ENCODE results near the gene LRP1B. TPM values are rescaled to one million over a fixed set of nuclear protein-coding genes. Genes with fewer than 3 reads are reported as not detected.

Gene LRP1B
- total and polyA plus RNA-seq, 2 donors (not counting 1 experiment from before 2014, with no cell fraction given), result under 0.01 to 0.01 TPM

DNA sequence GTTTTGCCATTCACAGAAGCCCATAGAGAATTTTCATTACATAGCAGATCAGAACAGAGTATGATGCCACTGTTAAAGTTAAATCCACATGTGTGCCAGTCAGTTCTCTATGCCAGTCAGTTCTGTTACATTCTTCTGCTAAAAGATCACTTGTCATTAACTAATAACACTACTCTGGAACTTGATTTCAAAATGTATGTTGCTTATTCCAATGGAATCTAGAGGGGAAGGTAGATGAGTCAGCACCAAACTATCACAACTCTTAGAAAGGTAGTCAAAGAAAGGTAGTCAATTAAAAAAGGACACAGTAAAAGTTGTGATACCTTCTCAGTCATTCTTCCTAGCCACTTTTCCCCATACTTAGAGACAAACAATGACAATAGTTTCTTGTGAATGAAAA lies 1214.4 kb downstream of the LRP1B start:
- no peaks in the 10 kb centered on the region for H3K79me2 ChIP-seq (ENCODE audit: control insufficient read depth, insufficient read depth, low read length)
- no peaks in the 10 kb centered on the region for H3K27me3 ChIP-seq (ENCODE audit: control insufficient read depth, insufficient read depth, low read length)
- no peak for DNase-seq (ENCODE audit: low read depth in 2 of 2)
- H3K27ac ChIP-seq (ENCODE audit: insufficient read depth, low read length), result no peak overlapping the region
- no peak overlapping the region for H2AFZ ChIP-seq (ENCODE audit: low read length)
- no peaks in the 10 kb centered on the region for H3K9me3 ChIP-seq (ENCODE audit: control insufficient read depth, insufficient read depth, low read depth, low read length)
- TF ChIP-seq, protein P1, sequence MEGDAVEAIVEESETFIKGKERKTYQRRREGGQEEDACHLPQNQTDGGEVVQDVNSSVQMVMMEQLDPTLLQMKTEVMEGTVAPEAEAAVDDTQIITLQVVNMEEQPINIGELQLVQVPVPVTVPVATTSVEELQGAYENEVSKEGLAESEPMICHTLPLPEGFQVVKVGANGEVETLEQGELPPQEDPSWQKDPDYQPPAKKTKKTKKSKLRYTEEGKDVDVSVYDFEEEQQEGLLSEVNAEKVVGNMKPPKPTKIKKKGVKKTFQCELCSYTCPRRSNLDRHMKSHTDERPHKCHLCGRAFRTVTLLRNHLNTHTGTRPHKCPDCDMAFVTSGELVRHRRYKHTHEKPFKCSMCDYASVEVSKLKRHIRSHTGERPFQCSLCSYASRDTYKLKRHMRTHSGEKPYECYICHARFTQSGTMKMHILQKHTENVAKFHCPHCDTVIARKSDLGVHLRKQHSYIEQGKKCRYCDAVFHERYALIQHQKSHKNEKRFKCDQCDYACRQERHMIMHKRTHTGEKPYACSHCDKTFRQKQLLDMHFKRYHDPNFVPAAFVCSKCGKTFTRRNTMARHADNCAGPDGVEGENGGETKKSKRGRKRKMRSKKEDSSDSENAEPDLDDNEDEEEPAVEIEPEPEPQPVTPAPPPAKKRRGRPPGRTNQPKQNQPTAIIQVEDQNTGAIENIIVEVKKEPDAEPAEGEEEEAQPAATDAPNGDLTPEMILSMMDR (conservative IDR thresholded peaks at IDR 0.05 in 1 of 2, IDR thresholded peaks at IDR 0.05 in 1 of 2; ENCODE audit: low read depth in 1 of 2, low read length in 2 of 2), result no peak
- no peak for TF ChIP-seq EZH2 (IDR thresholded peaks at IDR 0.05; ENCODE audit: low read length, missing control alignments)
- H3K4me3 ChIP-seq (replicated peaks in 1 of 4; ENCODE audit: control extremely low read depth in 1 of 4, insufficient read depth in 1 of 4, low read depth in 3 of 4, low read length in 4 of 4), result no peak overlapping the region
- no peaks in the 10 kb centered on the region for H3K4me1 ChIP-seq (ENCODE audit: control insufficient read depth, extremely low read depth, insufficient read depth, low read length)
- H3K36me3 ChIP-seq (ENCODE audit: control insufficient read depth, insufficient read depth, low read length), result no peaks in the 10 kb centered on the region
- H3K4me2 ChIP-seq (ENCODE audit: extremely low read depth, insufficient read depth, low read length), result no peak overlapping the region
- no peak overlapping the region for H3K9ac ChIP-seq (ENCODE audit: insufficient read depth, low read length)
- H4K20me1 ChIP-seq (ENCODE audit: control insufficient read depth, extremely low read depth, insufficient read depth, low read length), result no peaks in the 10 kb centered on the region

DNA sequence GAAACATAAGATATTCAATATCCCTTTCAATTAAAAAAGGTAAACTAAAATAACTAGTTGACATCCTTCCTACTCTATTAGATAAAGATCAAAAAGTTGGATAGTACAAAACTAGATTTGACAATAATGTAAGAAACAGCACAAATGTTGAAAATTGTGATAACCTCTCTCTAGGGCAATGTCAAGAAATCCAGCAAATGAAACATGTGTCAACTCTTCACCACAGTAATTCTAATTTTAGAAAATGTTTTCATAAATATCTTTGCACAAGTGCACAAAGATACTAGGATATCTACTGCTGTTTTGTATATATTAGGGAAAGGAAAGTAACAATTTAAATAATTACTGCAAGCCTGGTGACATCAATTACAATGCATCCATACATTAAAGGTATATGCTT lies 1220.1 kb downstream of the LRP1B start:
- Histone ChIP-seq H3K9me3 (ENCODE audit: control insufficient read depth, insufficient read depth, low read depth, low read length) (no peaks in the 10 kb centered on the region), H3K4me3 (replicated peaks in 1 of 4; ENCODE audit: control extremely low read depth in 1 of 4, insufficient read depth in 1 of 4, low read depth in 3 of 4, low read length in 4 of 4) (no peak overlapping the region), H3K4me1 (ENCODE audit: control insufficient read depth, extremely low read depth, insufficient read depth, low read length) (no peaks in the 10 kb centered on the region), H3K27ac (ENCODE audit: insufficient read depth, low read length) (no peak overlapping the region), H3K4me2 (ENCODE audit: extremely low read depth, insufficient read depth, low read length) (no peak overlapping the region), H3K9ac (ENCODE audit: insufficient read depth, low read length) (no peak overlapping the region), H4K20me1 (ENCODE audit: control insufficient read depth, extremely low read depth, insufficient read depth, low read length) (no peaks in the 10 kb centered on the region), H3K36me3 (ENCODE audit: control insufficient read depth, insufficient read depth, low read length) (no peaks in the 10 kb centered on the region), H3K27me3 (ENCODE audit: control insufficient read depth, insufficient read depth, low read length) (no peaks in the 10 kb centered on the region), H3K79me2 (ENCODE audit: control insufficient read depth, insufficient read depth, low read length) (no peaks in the 10 kb centered on the region), H2AFZ (ENCODE audit: low read length) (no peak overlapping the region)
- no peak for DNase-seq (ENCODE audit: low read depth in 2 of 2)
- no peak for TF ChIP-seq EZH2 (IDR thresholded peaks at IDR 0.05; ENCODE audit: low read length, missing control alignments)
- TF ChIP-seq, protein P1 (conservative IDR thresholded peaks at IDR 0.05 in 1 of 2, IDR thresholded peaks at IDR 0.05 in 1 of 2; ENCODE audit: low read depth in 1 of 2, low read length in 2 of 2), result no peak

DNA sequence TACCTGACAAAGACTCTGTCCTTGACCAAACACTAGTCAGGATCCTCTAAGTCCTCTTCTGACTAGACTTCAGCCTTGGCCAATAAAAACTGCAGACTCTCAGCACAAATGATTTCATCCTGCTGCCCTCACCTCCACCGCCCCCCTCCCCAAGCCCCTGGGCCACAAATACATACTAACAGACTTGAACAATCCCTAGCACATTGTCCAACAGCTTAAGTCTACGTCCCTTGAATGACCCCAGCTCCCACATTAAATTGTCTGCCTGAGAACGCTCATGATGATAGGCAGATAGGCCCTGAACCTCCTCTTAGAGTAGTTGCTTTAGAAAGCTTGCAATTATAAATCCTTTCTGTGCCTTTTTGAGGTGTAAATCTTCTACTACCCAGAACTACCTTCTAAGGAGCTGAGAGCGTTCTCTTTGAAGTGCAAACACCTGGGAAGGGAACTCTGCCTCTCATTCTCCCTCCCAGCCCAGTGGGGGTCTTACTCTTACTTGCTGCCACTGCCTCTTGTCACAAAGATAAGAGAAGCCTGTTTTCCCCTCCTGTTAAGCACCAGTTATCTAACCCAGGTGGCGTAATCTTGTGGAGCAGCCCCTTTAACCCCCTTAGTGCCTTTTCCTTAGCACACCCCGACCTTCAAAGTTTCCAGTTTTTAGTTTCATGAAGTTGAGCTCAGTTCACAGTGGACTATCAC lies 1225.6 kb downstream of the LRP1B start:
- no peak for DNase-seq (ENCODE audit: low read depth in 2 of 2)
- Histone ChIP-seq H3K79me2 (ENCODE audit: control insufficient read depth, insufficient read depth, low read length) (no peaks in the 10 kb centered on the region), H3K9me3 (ENCODE audit: control insufficient read depth, insufficient read depth, low read depth, low read length) (no peaks in the 10 kb centered on the region), H3K36me3 (ENCODE audit: control insufficient read depth, insufficient read depth, low read length) (no peaks in the 10 kb centered on the region), H3K27ac (ENCODE audit: insufficient read depth, low read length) (no peak overlapping the region), H2AFZ (ENCODE audit: low read length) (no peak overlapping the region), H3K27me3 (ENCODE audit: control insufficient read depth, insufficient read depth, low read length) (no peaks in the 10 kb centered on the region), H3K4me1 (ENCODE audit: control insufficient read depth, extremely low read depth, insufficient read depth, low read length) (no peaks in the 10 kb centered on the region), H3K9ac (ENCODE audit: insufficient read depth, low read length) (no peak overlapping the region), H3K4me2 (ENCODE audit: extremely low read depth, insufficient read depth, low read length) (no peak overlapping the region), H4K20me1 (ENCODE audit: control insufficient read depth, extremely low read depth, insufficient read depth, low read length) (no peaks in the 10 kb centered on the region), H3K4me3 (replicated peaks in 1 of 4; ENCODE audit: control extremely low read depth in 1 of 4, insufficient read depth in 1 of 4, low read depth in 3 of 4, low read length in 4 of 4) (no peak overlapping the region)
- TF ChIP-seq, protein P1 (conservative IDR thresholded peaks at IDR 0.05 in 1 of 2, IDR thresholded peaks at IDR 0.05 in 1 of 2; ENCODE audit: low read depth in 1 of 2, low read length in 2 of 2), result no peak
- TF ChIP-seq EZH2 (IDR thresholded peaks at IDR 0.05; ENCODE audit: low read length, missing control alignments), result no peak

Data from fibroblast of lung (primary cell).